Uterus (tissue), 4 donors: ENCODE data around the gene TXNDC11. TPM values are rescaled to one million over a fixed set of nuclear protein-coding genes. Genes with fewer than 3 reads are reported as not detected.

Experiments
- DNase-seq, 2 donors: peaks; one replicate each; pipeline ENCODE4 v3.0.0-alpha.2; 2019 to 2020
- H3K27ac ChIP-seq, 2 donors: fragments of 200-600 bp; sonication (generic); 1 replicate in 1 of 2; 2 replicates in 1 of 2; pipeline ENCODE4 v1.5.1; 2016 to 2018
- H3K27me3 ChIP-seq, 2 donors: fragments of 200-600 bp; sonication (generic); one replicate each; pipeline ENCODE4 v1.5.1; 2018 to 2019; ENCODE audit warnings: control low read depth in 1 of 2
- H3K36me3 ChIP-seq, 2 donors: fragments of 200-600 bp; sonication (generic); one replicate each; pipeline ENCODE4 v1.5.1; 2019; ENCODE audit warnings: control low read depth in 1 of 2
- H3K4me1 ChIP-seq, 2 donors: fragments of 200-600 bp; sonication (generic); one replicate each; pipeline ENCODE4 v1.5.1; 2018 to 2019; ENCODE audit warnings: control low read depth in 1 of 2
- H3K4me3 ChIP-seq, 2 donors: fragments of 200-600 bp; sonication (generic); 1 replicate in 1 of 2; 2 replicates in 1 of 2; pipeline ENCODE4 v1.5.1; 2018 to 2019; ENCODE audit warnings: mild to moderate bottlenecking in 1 of 2
- H3K9me3 ChIP-seq, 2 donors: fragments of 200-600 bp; sonication (generic); one replicate each; pipeline ENCODE4 v1.5.1; 2019; ENCODE audit warnings: control low read depth in 1 of 2
- CTCF ChIP-seq, 4 experiments: fragments of 200-600 bp in 2 of 4; fragments of 450-650 bp in 2 of 4; sonication (generic) in 2 of 4; IDR thresholded peaks; one replicate each; pipeline ENCODE4 v1.5.1; 2016 to 2019; ENCODE audit warnings: antibody characterized with exemption in 4 of 4, mild to moderate bottlenecking in 2 of 4, moderate library complexity in 1 of 4
- POLR2A ChIP-seq, 2 donors: fragments of 450-650 bp; IDR thresholded peaks; one replicate each; pipeline ENCODE4 v1.6.1; 2016; ENCODE audit warnings: antibody characterized with exemption in 2 of 2, mild to moderate bottlenecking in 1 of 2, moderate library complexity in 1 of 2
- intact Hi-C: fragments of 100-400 bp; cut with DNase I; formaldehyde crosslinking; loops from one replicate; pipeline ENCODE4 v1.15.1; 2023; ENCODE audit warnings: low total_unique reads
- total RNA-seq, 4 donors: library from RNA; depleted of rRNA in 3 of 4; stranded (reverse); fragments of >200 nt in 3 of 4; gene quantifications; one replicate each; pipeline versions ENCODE4 v1.1.0 to v1.2.4, GENCODE V29; 2014 to 2023
- donor health status: DM: yes; HTN: yes; CAD: no.

TXNDC11 gene
- total RNA-seq, 4 donors from 2014 or later, result 6.1 to 52.0 (median 40.0) TPM

- intact Hi-C loops, result no loop called here
Measured at GRCh38 chr16:11665071-11665491, 77.6 kb downstream of the TXNDC11 start.

GRCh38 chr16:11662582-11662981 is 80.1 kb downstream of the TXNDC11 start:
- Histone ChIP-seq H3K36me3 (no peaks in the 10 kb centered on the region), H3K9me3 (no peaks in the 10 kb centered on the region), H3K27me3 (no peaks in the 10 kb centered on the region), H3K4me1 (no peaks in the 10 kb centered on the region), H3K4me3 (no peak overlapping the region), H3K27ac (no peak overlapping the region)
- no peak for TF ChIP-seq POLR2A (IDR thresholded peaks at IDR 0.05)
- TF ChIP-seq CTCF (IDR thresholded peaks at IDR 0.05), result no peak
- DNase-seq, result no peak
- intact Hi-C loops, result no loop called here

More at GRCh38 chr16:11665071-11665491, 77.6 kb downstream of the TXNDC11 start:
- H3K27ac ChIP-seq, result peak overlapping the region in 1 of 2 donors; percentile 5
- TF ChIP-seq CTCF (IDR thresholded peaks at IDR 0.05) (no peak), POLR2A (IDR thresholded peaks at IDR 0.05) (no peak)
- H3K4me3 ChIP-seq, result no peak overlapping the region
- H3K36me3 ChIP-seq, result no peaks in the 10 kb centered on the region
- no peaks in the 10 kb centered on the region for H3K4me1 ChIP-seq
- DNase-seq, result no peak
- H3K27me3 ChIP-seq, result no peaks in the 10 kb centered on the region
- H3K9me3 ChIP-seq, result no peaks in the 10 kb centered on the region

- H3K36me3 ChIP-seq, result no peaks in the 10 kb centered on the region
- intact Hi-C loops, result no loop called here
- no peaks in the 10 kb centered on the region for H3K9me3 ChIP-seq
- no peak for DNase-seq
- no peaks in the 10 kb centered on the region for H3K4me1 ChIP-seq
- no peak overlapping the region for H3K4me3 ChIP-seq
- TF ChIP-seq CTCF (IDR thresholded peaks at IDR 0.05) (no peak), POLR2A (IDR thresholded peaks at IDR 0.05) (no peak)
- no peak overlapping the region for H3K27ac ChIP-seq
- H3K27me3 ChIP-seq, result no peaks in the 10 kb centered on the region
Measured at GRCh38 chr16:11660565-11660964, 82.1 kb downstream of the TXNDC11 start.

GRCh38 chr16:11658896-11659708 is 83.6 kb downstream of the TXNDC11 start:
- Histone ChIP-seq H3K4me3 (no peak overlapping the region), H3K4me1 (no peaks in the 10 kb centered on the region), H3K27ac (no peak overlapping the region), H3K27me3 (no peaks in the 10 kb centered on the region), H3K36me3 (no peaks in the 10 kb centered on the region), H3K9me3 (no peaks in the 10 kb centered on the region)
- no peak for DNase-seq
- intact Hi-C loops, result loop anchor here (10.0 kb wide), 1 partner anchor 56 kb away; no protein-coding TSS in a partner anchor
- TF ChIP-seq CTCF (IDR thresholded peaks at IDR 0.05) (no peak), POLR2A (IDR thresholded peaks at IDR 0.05) (no peak)

- intact Hi-C loops, result loop anchor here (10.0 kb wide), 1 partner anchor 57 kb away; no protein-coding TSS in a partner anchor
- Histone ChIP-seq H3K27ac (no peak overlapping the region), H3K27me3 (no peaks in the 10 kb centered on the region), H3K36me3 (no peaks in the 10 kb centered on the region), H3K4me3 (no peak overlapping the region), H3K4me1 (no peaks in the 10 kb centered on the region), H3K9me3 (no peaks in the 10 kb centered on the region)
- no peak for TF ChIP-seq CTCF (IDR thresholded peaks at IDR 0.05)
- no peak for TF ChIP-seq POLR2A (IDR thresholded peaks at IDR 0.05)
- no peak for DNase-seq
Measured at GRCh38 chr16:11657556-11657955, 85.1 kb downstream of the TXNDC11 start.
